Right lung (tissue), 5 donors: ENCODE results near the gene LRMDA. TPM values are rescaled to one million over a fixed set of nuclear protein-coding genes. Genes with fewer than 3 reads are reported as not detected.
"Not testable (repeated sequence)": the region's sequence is repeated elsewhere in the genome, so short reads cannot be mapped to it uniquely, and the experiment has no call there.

Experiments used
- DNase-seq, 2 donors: peaks; one replicate each; pipeline ENCODE4 v3.0.0-alpha.2; 2013
- polyA plus RNA-seq, 5 donors: library from polyadenylated mRNA; unstranded; fragments of 120-200 nt; gene quantifications; one replicate each; pipeline versions ENCODE4 v1.2.1 to v1.2.3, GENCODE V29; 2013; ENCODE audit warnings: inconsistent platforms in 1 of 5, low replicate concordance in 1 of 5; ENCODE audit not compliant: insufficient read length in 5 of 5, insufficient read depth in 1 of 5

Gene LRMDA
- polyA plus RNA-seq, 5 donors = 13.4 to 23.1 (median 19.1) TPM

GRCh38 chr10:75575940-75576339 lies 144.5 kb downstream of the LRMDA start:
- DNase-seq = no peak

GRCh38 chr10:75582102-75582501 lies 150.7 kb downstream of the LRMDA start:
- DNase-seq = no peak

- no peak for DNase-seq
Measured at GRCh38 chr10:75585294-75585693, 153.9 kb downstream of the LRMDA start.

- DNase-seq = no peak
Measured at GRCh38 chr10:75586814-75587213, 155.4 kb downstream of the LRMDA start.

- no peak for DNase-seq
Measured at GRCh38 chr10:75588031-75588430, 156.6 kb downstream of the LRMDA start.

- DNase-seq = no peak
Measured at GRCh38 chr10:75589895-75590654, 158.7 kb downstream of the LRMDA start.

- no peak for DNase-seq
Measured at GRCh38 chr10:75592151-75592787, 160.8 kb downstream of the LRMDA start.

- peak; percentile 36 to 43 for DNase-seq
Measured at GRCh38 chr10:75592791-75593643, 161.6 kb downstream of the LRMDA start.

GRCh38 chr10:75593692-75594556 lies 162.5 kb downstream of the LRMDA start:
- no peak for DNase-seq

- no peak for DNase-seq
Measured at GRCh38 chr10:75596930-75597620, 165.7 kb downstream of the LRMDA start.

- no peak for DNase-seq
Measured at GRCh38 chr10:75597773-75598440, 166.5 kb downstream of the LRMDA start.

GRCh38 chr10:75598998-75599397 lies 167.6 kb downstream of the LRMDA start:
- DNase-seq = no peak

GRCh38 chr10:75599875-75600648 lies 168.6 kb downstream of the LRMDA start:
- no peak for DNase-seq

- DNase-seq = no peak
Measured at GRCh38 chr10:75600833-75601232, 169.4 kb downstream of the LRMDA start.

GRCh38 chr10:75602341-75602740 lies 170.9 kb downstream of the LRMDA start:
- DNase-seq = no peak

- DNase-seq = no peak
Measured at GRCh38 chr10:75605096-75605495, 173.7 kb downstream of the LRMDA start.

GRCh38 chr10:75605795-75606194 lies 174.4 kb downstream of the LRMDA start:
- not testable (repeated sequence) for DNase-seq

GRCh38 chr10:75606203-75606779 lies 174.9 kb downstream of the LRMDA start:
- no peak for DNase-seq

- no peak for DNase-seq
Measured at GRCh38 chr10:75607576-75607975, 176.2 kb downstream of the LRMDA start.
